Astrocyte of the spinal cord (primary cell): ENCODE measurements around the gene APBB1IP.
"Not testable (repeated sequence)": the region's sequence is repeated elsewhere in the genome, so short reads cannot be mapped to it uniquely, and the experiment has no call there.

Experiments
- DNase-seq: peaks from one replicate; pipeline ENCODE4 v3.0.0; 2011; ENCODE audit warnings: low read depth, low spot score
- H3K4me3 ChIP-seq: 2 replicates; pipeline ENCODE4 v1.5.1; 2011; ENCODE audit warnings: low read depth, mild to moderate bottlenecking, low read length, moderate library complexity
- CTCF ChIP-seq: IDR thresholded peaks from 2 replicates; pipeline ENCODE4 v1.5.1; 2012; ENCODE audit warnings: low read depth, mild to moderate bottlenecking, low read length, inconsistent platforms
- in situ Hi-C: cut with HindIII; loops from 2 replicates; pipeline ENCODE4 v1.10.0; 2017; ENCODE audit warnings: low sequenced_read_pairs

APBB1IP gene

GRCh38 chr10:26503911-26504310 is 65.8 kb downstream of the APBB1IP start:
- no peak overlapping the region for H3K4me3 ChIP-seq
- in situ Hi-C loops, result no loop called here
- TF ChIP-seq CTCF, result no peak
- no peak for DNase-seq

GRCh38 chr10:26504429-26504828 is 66.3 kb downstream of the APBB1IP start:
- in situ Hi-C loops, DNase-seq, H3K4me3 ChIP-seq: not testable (repeated sequence)

- no peak for DNase-seq
- H3K4me3 ChIP-seq, result no peak overlapping the region
- in situ Hi-C loops, result no loop called here
- TF ChIP-seq CTCF, result no peak
Observed at GRCh38 chr10:26505491-26505890, 67.3 kb downstream of the APBB1IP start.

- no peak for TF ChIP-seq CTCF
- in situ Hi-C loops, result no loop called here
- no peak for DNase-seq
- H3K4me3 ChIP-seq, result no peak overlapping the region
Observed at GRCh38 chr10:26506736-26507135, 68.6 kb downstream of the APBB1IP start.

- no peak for DNase-seq
- H3K4me3 ChIP-seq, result no peak overlapping the region
- no peak for TF ChIP-seq CTCF
- in situ Hi-C loops, result no loop called here
Observed at GRCh38 chr10:26507441-26507840, 69.3 kb downstream of the APBB1IP start.

- no peak for TF ChIP-seq CTCF
- DNase-seq, result no peak
- in situ Hi-C loops, result no loop called here
- H3K4me3 ChIP-seq, result no peak overlapping the region
Observed at GRCh38 chr10:26508016-26508415, 69.9 kb downstream of the APBB1IP start.

GRCh38 chr10:26509307-26509706 is 71.2 kb downstream of the APBB1IP start:
- DNase-seq, result no peak
- H3K4me3 ChIP-seq, result no peak overlapping the region
- in situ Hi-C loops, result no loop called here
- TF ChIP-seq CTCF, result no peak
